HG02759 (cell line): Measurements from ENCODE around the gene AADAT.
"Not testable (repeated sequence)": the region's sequence is repeated elsewhere in the genome, so short reads cannot be mapped to it uniquely, and the experiment has no call there.

Experiments
- ATAC-seq: cut with Tn5 transposase; IDR thresholded peaks from one replicate; pipeline ENCODE4 v1.9.1; 2021; ENCODE audit warnings: mild to moderate bottlenecking, moderate library complexity; ENCODE audit not compliant: unreplicated experiment

Gene AADAT

DNA sequence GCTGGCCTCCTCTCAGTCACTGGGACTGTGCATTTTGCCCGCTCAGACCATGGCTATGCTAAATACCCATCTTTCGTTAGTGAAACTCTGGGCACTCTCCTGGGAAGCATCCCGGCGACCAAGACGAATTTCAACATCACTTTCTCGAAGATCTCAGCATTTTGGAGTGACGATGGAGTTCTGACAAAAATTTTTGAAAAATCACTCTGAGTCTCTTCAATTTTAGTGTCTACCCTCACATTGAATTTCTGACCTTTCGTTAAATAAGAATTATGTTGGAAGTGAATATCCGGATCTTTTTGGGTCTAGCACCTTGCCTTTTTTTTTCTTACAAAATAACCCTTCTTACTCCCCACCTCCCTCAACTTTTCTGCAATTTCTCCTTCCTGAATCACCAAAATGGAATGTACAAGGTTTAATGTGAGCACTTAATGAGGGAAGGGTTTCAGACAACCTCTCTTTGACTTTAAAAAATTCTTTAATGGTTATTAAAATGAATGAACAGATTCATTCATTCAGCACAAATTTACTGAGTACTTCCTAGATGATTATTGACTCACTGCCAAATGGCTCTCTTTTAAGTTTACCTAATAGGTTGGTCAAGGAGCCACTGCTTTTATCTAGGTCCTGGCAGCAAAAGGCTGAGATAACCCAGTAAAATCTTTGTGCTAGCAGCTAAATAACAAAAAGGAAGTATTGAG lies 746 bp upstream of the AADAT start:
- ATAC-seq = no peak

GRCh38 chr4:170089274-170089667 lies 485 bp downstream of the AADAT start:
- ATAC-seq = peak; percentile 22

DNA sequence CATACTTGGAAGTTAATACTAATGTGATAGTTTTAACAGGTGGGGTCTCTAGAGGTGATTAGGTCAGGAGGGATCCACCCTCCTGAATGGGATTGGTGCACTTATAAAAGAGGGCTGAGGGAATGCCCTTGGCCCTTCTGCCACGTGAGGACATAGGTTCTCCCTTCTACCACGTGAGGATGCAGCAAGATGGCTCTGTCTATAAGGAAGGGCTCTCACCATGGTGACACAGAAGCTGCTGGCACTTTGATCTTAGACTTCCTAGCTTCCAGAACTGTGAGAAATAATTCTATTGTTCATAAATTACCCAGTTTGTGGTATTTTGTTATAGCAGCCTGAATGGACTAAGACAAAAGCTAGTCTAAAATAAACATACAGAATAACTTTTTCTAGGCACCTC lies 1.0 kb downstream of the AADAT start:
- ATAC-seq = no peak

DNA sequence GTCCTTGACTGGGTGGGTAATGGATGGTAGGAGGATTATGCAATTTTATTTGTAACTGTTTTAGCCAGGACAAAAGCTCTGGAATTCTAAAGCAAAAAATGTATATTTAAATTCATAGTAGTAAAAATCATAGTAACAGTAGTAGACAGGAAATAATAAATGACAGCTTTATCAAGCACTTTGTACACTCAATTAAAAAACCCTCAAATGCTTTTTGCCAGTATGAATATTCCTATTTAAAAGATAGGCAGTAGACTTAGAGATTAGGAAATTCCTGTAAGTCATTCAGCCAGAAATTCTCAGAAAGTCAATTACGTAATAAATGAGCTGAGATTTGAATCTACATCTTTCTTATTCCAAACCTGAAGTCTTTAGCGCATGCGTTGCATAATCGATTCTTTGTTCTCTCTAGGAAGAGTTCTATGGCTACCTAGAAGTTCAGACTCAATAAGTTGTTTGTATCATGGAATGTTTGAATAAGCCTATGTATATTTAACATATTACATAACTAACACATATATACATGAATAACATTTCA lies 2.5 kb downstream of the AADAT start:
- ATAC-seq = no peak

GRCh38 chr4:170083541-170083940 lies 6.2 kb downstream of the AADAT start:
- no peak for ATAC-seq

DNA sequence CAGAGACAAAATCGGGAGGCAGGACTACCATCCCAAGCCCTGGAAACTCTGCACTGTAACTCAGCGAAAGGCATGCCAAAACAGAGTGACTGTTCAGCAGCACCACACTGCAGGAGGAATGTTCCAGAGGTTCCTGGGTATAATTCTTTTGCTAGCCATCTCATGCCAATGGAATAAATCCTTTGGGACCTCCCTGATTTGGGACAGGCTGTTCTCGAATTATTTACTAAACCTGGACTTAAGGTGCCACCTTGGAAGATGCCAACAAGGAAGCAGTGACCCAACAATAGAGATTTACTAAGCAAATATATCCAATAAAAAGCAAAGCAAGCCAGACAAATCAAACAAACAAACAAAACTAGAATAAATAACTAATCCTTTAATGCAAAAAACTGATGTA lies 9.3 kb downstream of the AADAT start:
- ATAC-seq = no peak

GRCh38 chr4:170079981-170080380 lies 9.8 kb downstream of the AADAT start:
- no peak for ATAC-seq

- no peak for ATAC-seq
Observed at GRCh38 chr4:170071196-170071595, 18.6 kb downstream of the AADAT start.

DNA sequence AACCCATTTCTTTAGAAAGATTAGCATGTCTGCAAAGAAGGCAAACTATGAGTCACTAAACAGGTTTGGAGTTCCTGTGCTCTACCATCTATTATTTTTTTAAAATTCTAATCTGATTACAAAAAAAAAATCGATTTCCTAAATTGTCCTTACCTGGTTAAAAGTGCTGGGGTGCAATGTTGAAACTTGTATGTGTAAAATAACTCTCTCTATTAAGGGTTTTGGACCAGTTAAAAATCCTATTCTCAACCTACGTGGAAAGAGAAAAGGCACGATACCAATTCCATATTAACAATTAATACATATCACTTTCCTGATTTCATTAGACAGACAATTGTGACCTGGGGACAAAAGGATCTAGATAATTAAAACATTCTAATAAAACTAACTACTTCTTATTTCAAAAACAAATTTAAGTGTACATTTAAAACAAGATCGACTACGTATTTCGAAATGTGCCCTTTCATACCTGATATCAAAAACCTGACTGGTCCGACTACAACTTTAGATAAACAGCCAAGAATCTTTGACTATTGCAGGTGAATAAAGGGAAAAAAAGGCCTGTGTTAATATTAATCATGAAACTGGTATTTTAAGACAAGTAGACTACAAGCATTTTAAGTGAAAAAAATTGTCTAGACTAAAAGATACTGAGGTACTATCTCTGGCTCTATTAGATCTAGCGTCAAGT lies 21.2 kb downstream of the AADAT start:
- ATAC-seq = no peak

DNA sequence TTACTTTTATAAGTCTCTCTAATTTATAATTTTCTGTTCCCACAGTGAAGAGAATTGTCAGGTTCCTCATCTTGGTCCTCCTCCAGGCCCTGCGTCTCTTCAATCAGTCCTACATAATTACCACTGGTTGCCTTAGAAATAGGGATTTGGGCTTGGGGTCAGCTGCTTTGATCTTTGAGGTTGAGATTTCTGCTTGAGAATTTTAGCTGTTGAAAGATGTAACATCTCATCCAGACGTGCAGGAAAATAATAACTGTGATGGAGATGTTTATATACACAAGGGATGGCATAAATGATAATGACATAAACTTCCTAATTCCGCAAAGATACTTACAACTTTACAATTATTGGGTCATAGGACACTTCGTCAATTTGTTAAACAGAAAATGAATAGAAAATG lies 30.3 kb downstream of the AADAT start:
- ATAC-seq = no peak

DNA sequence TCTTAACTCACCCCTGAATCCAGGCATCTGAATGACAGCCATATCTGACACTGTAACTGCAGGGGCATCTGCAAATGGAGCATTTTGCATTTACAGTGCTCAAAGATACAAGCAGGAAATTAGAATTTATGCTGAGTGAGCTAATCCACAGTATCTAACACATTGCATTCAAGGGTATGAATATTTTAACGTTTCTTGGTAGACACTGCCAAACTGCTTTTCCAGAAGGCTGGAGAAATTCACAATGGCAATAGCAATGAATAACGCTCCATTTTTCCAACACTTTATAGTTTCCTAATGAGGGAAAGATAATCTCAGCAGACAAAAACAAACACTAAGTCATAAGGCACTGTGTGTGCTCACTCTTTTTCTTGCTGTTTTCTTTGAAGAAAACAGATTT lies 30.9 kb downstream of the AADAT start:
- no peak for ATAC-seq

- no peak for ATAC-seq
Observed at GRCh38 chr4:170057866-170058265, 31.9 kb downstream of the AADAT start.

DNA sequence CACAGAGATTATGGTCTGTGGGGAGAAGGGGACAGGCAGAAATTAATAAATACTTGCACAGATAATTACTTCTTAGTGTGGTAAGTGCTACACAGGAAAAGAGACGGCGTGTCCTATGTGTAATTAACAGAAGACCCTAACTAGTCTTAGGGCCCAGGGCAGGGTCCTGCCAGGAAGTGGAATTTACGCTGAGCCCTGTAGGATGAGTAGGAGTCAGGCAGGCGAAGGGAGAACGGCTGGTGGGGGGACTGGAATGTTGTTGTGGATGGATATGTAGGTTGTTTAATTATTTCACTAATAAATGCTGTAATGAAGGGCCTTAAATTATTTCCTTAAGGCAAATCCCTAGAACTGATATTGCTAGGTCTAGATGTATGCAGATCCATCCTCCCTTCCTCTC lies 36.8 kb downstream of the AADAT start:
- ATAC-seq = no peak

GRCh38 chr4:170051402-170051801 lies 38.4 kb downstream of the AADAT start:
- no peak for ATAC-seq

- ATAC-seq = no peak
Observed at GRCh38 chr4:170049766-170050165, 40.0 kb downstream of the AADAT start.

DNA sequence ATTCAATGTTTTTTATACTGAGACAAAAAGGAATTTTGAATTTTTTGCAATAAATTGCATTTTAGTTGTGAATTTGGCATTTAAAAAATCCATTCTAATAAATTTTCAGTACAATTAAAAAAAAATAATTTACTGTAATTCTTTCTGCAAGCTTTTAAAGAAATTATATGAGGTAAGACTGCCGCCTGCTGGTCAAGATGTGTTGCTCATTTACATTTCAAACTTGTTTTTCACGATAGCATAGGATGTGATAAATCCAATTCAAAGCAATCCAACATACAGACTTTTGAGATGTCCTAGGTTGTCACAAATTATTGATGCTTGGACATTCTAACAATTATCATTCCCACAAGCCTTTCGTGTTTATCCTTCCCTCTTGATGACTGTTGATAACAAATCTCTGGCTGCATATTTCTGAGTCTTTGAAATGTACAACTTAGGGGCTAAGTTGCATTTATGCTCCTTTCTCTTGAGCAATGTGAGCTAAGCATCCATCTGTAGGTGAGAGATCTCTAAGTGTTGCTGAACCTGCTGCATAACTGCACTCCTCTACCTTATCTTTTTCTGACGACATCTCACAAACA lies 41.9 kb downstream of the AADAT start:
- no peak for ATAC-seq

DNA sequence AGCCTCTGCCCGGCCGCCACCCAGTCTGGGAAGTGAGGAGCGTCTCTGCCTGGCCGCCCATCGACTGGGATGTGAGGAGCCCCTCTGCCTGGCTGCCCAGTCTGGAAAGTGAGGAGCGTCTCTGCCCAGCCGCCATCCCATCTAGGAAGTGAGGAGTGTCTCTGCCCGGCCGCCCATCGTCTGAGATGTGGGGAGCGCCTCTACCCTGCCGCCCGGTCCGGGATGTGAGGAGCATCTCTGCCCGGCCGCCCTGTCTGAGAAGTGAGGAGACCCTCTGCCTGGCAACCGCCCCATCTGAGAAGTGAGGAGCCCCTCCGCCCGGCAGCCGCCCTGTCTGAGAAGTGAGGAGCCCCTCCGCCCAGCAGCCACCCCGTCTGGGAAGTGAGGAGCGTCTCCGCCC lies 43.6 kb downstream of the AADAT start:
- not testable (repeated sequence) for ATAC-seq

GRCh38 chr4:170040031-170040680 lies 49.6 kb downstream of the AADAT start:
- ATAC-seq = no peak

DNA sequence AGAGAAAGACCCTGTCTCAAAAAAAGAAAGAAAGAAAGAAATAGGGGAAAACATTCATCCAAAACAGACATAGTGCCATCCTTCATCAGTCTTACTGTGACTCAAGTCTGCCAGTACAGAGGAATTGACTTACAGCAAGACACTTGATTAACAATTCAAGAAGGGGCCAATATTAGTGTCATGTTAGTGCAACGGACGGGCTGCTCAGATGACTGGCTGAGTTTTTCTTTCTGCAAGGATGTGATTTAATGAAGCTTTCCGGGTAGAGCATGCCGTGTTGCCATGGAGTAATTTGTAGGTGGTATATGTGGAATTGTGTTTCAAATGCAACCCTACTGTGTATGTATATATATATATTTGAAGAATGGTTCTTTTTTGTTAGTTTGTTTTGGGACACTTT lies 51.0 kb downstream of the AADAT start:
- no peak for ATAC-seq

DNA sequence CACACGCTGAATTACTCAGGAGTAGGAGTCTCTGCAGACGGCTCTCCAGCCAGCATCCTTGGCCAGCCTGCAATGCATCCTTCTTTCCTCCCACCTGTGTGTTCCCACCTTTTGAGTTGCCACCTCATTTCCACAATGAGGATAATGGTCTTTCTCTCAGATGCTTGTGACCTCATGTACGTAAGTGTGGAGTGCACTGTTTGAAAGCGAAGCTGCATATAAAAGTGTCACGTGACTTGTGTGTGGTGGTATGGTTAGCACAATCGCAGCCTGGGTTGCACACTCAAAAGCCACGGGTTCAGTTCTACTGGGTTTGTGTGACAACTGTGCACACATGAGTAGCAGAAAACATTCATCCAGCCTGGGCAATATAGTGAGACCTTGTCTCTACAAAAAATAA lies 51.5 kb downstream of the AADAT start:
- no peak for ATAC-seq

DNA sequence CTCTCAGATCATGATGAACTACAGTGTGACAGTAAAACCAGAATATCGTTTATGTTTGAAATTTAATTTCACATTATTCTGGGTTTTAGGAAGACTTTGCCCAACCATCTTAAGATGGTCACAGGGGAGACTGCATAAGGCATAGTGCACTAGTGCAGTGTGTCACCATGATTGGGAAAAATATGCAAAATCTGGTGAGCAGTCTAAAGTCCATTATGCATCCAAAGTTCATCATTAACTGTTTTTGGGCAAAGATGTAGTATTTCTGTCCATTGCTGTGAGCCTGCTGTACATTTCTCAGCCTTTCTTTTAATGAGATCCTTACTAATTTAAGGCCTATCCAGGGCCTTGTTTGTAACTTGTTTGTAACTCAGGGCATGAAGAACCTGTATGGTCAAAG lies 52.3 kb downstream of the AADAT start:
- ATAC-seq = no peak

- ATAC-seq = no peak
Observed at GRCh38 chr4:170035845-170036244, 53.9 kb downstream of the AADAT start.
